GM10248 (cell line): ENCODE results near the gene COL4A5.
A peak's percentile ranks its signal among the peaks of the same experiment; 100 is the strongest.

Source experiments
- CTCF ChIA-PET: fragments of 300-600 bp; sonication (Branson Sonifier 250); formaldehyde crosslinking; extraction: SDS; loops from one replicate; lab custom pipeline; 2021; ENCODE audit warnings: antibody characterized with exemption; lab: Yijun Ruan, JAX
- POLR2A ChIA-PET: fragments of 350-650 bp; sonication (Branson Sonifier 250); formaldehyde crosslinking; extraction: SDS; loops from one replicate; lab custom pipeline; 2020; ENCODE audit warnings: antibody characterized with exemption; lab: Yijun Ruan, JAX
- DNase-seq: peaks from one replicate; pipeline ENCODE4 v3.0.0; 2012; ENCODE audit errors: extremely low spot score
- CTCF ChIP-seq: IDR thresholded peaks from 2 replicates; pipeline ENCODE4 v1.5.1; 2012; ENCODE audit warnings: mild to moderate bottlenecking, low read depth; ENCODE audit errors: extremely low read depth, missing control alignments, control extremely low read depth

The COL4A5 gene

GRCh38 chrX:108642273-108642628 lies 202.6 kb downstream of the COL4A5 start:
- POLR2A ChIA-PET: no interaction called here
- CTCF ChIA-PET: interaction anchor here (1.6 kb wide), 1 partner anchor 17 kb away, joined by 4 read pairs; no protein-coding TSS in a partner anchor
- DNase-seq: no peak
- TF ChIP-seq CTCF: no peak

- POLR2A ChIA-PET: no interaction called here
- no peak for DNase-seq
- TF ChIP-seq CTCF: no peak
- CTCF ChIA-PET: no interaction called here
Observed at GRCh38 chrX:108664701-108665100, 225.1 kb downstream of the COL4A5 start.

- TF ChIP-seq CTCF: no peak
- no peak for DNase-seq
- CTCF ChIA-PET: no interaction called here
- POLR2A ChIA-PET: no interaction called here
Observed at GRCh38 chrX:108666101-108666500, 226.5 kb downstream of the COL4A5 start.

- no peak for DNase-seq
- POLR2A ChIA-PET: no interaction called here
- CTCF ChIA-PET: no interaction called here
- TF ChIP-seq CTCF: no peak
Observed at GRCh38 chrX:108671526-108671925, 231.9 kb downstream of the COL4A5 start.

- no peak for DNase-seq
- POLR2A ChIA-PET: no interaction called here
- CTCF ChIA-PET: interaction anchor here (7.0 kb wide), 1 partner anchor 687 kb away, joined by 55 read pairs; no protein-coding TSS in a partner anchor
- no peak for TF ChIP-seq CTCF
Observed at GRCh38 chrX:108696690-108697089, 257.1 kb downstream of the COL4A5 start.

- peak; percentile 36 for TF ChIP-seq CTCF
- POLR2A ChIA-PET: no interaction called here
- CTCF ChIA-PET: interaction anchor here (1.0 to 7.0 kb wide), 15 partner anchors 11 to 1190 kb away, joined by 3 to 55 read pairs (median 4); no protein-coding TSS in a partner anchor
- DNase-seq: peak; percentile 2
Observed at GRCh38 chrX:108699368-108699767, 259.7 kb downstream of the COL4A5 start.
